Neural crest cell (in vitro differentiated cells): ENCODE measurements around the gene CTNNB1. TPM values are rescaled to one million over a fixed set of nuclear protein-coding genes. Genes with fewer than 3 reads are reported as not detected.

ENCODE experiments used
- DNase-seq: peaks from one replicate; pipeline ENCODE4 v3.0.0; 2021; ENCODE audit warnings: low read depth, mixed read lengths, low spot score
- H3K27ac Mint-ChIP-seq: one replicate; pipeline ENCODE4 v1.8.0; 2021; ENCODE audit warnings: mild to moderate bottlenecking, mixed read lengths; ENCODE audit not compliant: unreplicated experiment
- H3K27me3 Mint-ChIP-seq: 2 replicates; pipeline ENCODE4 v1.8.0; 2021; ENCODE audit warnings: low read depth, mild to moderate bottlenecking, mixed read lengths
- H3K36me3 Mint-ChIP-seq: 2 replicates; pipeline ENCODE4 v1.8.0; 2021; ENCODE audit warnings: low read depth, mild to moderate bottlenecking, mixed read lengths
- H3K4me1 Mint-ChIP-seq: 2 replicates; pipeline ENCODE4 v1.8.0; 2021; ENCODE audit warnings: mixed read lengths
- H3K4me3 Mint-ChIP-seq: one replicate; pipeline ENCODE4 v1.8.0; 2021; ENCODE audit warnings: mild to moderate bottlenecking, mixed read lengths
- H3K9me3 Mint-ChIP-seq: 2 replicates; pipeline ENCODE4 v1.8.0; 2021; ENCODE audit warnings: mixed read lengths
- CTCF ChIP-seq: fragments of 200-600 bp; sonication (generic); conservative IDR thresholded peaks from 2 replicates; pipeline ENCODE4 v1.5.0; 2021; ENCODE audit warnings: antibody characterized with exemption, mild to moderate bottlenecking
- total RNA-seq: library from RNA; stranded (reverse); gene quantifications from 2 replicates; pipeline ENCODE4 v1.2.1, GENCODE V29; 2021

CTNNB1 gene
- total RNA-seq, 1 donor from 2014 or later: 550 TPM

GRCh38 chr3:41169023-41169422, 30.3 kb upstream of the CTNNB1 start:
- H3K27ac Mint-ChIP-seq: no peak overlapping the region
- H3K27me3 Mint-ChIP-seq: no peaks in the 10 kb centered on the region
- H3K4me1 Mint-ChIP-seq: peaks cover 5% of the 10 kb centered on the region
- no peaks in the 10 kb centered on the region for H3K36me3 Mint-ChIP-seq
- DNase-seq: no peak
- H3K9me3 Mint-ChIP-seq: peaks cover 2% of the 10 kb centered on the region
- H3K4me3 Mint-ChIP-seq: no peak overlapping the region
- no peak for TF ChIP-seq CTCF

DNA sequence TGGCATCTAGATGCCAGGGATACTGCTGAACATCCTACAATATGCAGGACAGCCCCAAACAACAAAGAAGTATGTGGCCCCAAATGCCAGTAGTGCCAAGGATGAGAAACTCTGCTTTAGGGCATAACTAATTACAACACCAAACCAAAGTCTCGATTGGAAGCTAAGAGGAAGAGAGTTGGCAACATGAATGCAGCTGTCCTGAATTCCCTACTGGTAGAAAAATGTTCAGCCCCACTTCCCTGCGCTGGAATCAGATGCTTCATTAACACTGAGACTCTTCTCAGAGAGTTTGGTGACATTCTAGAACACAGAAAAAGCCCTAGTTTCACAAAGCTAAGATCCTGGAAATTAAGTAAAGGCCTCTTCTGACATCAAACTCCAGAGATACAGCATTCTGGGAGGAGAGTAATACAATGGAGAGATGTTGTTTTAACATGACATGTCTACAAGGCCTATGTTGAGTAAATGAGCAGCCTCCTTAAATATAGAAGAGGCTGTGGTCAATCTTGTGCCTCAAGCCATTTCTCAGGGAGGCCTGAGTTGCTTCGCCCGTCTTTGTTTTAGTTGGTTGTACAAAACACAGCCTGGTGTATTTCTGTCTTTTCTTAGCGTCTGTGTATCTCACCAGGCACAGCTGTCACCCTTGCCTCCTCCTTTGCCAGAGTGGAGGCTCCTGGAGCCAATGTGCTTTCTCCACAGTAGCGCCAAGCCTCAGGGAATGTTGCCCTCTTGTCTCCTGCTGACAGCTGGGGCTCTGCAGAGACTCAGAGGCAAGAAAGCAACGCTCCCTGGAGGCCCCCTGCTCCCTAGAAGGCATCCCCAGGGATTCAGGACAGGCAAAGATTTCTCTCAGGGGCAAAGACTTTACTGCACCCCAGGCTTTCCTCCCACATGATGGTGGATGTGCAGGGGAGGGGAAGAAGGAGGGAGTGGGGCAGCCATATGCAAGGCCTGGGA, 25.1 kb upstream of the CTNNB1 start:
- Mint-ChIP-seq H3K9me3 (no peaks in the 10 kb centered on the region), H3K27me3 (no peaks in the 10 kb centered on the region), H3K27ac (no peak overlapping the region), H3K4me1 (peaks cover 25% of the 10 kb centered on the region), H3K4me3 (no peak overlapping the region), H3K36me3 (no peaks in the 10 kb centered on the region)
- TF ChIP-seq CTCF: no peak
- no peak for DNase-seq

DNA sequence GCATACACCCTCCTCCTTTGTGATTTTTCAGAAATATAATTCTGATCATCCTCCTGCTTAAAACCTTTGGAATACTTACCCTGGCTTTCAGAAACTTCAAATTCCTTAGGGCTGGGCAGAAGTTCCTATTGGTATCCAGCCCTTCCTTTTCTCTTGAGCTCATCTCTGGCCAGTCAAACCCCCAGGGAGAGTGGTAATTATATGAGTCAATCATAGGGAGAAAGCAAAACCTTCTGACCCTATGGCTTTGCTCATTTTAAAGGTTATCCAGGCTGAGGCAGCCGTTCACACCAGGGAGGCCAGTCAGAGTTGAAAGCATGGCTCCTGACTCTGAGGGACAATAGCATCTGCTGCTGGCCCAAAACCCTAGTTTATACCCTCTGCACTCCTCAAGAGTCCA, 23.9 kb upstream of the CTNNB1 start:
- no peaks in the 10 kb centered on the region for H3K27me3 Mint-ChIP-seq
- TF ChIP-seq CTCF: no peak
- H3K4me1 Mint-ChIP-seq: peaks cover 25% of the 10 kb centered on the region
- no peaks in the 10 kb centered on the region for H3K36me3 Mint-ChIP-seq
- no peak overlapping the region for H3K4me3 Mint-ChIP-seq
- DNase-seq: no peak
- H3K27ac Mint-ChIP-seq: no peak overlapping the region
- no peaks in the 10 kb centered on the region for H3K9me3 Mint-ChIP-seq

GRCh38 chr3:41176596-41176995, 22.7 kb upstream of the CTNNB1 start:
- Mint-ChIP-seq H3K9me3 (no peaks in the 10 kb centered on the region), H3K27ac (no peak overlapping the region)
- TF ChIP-seq CTCF: no peak

DNA sequence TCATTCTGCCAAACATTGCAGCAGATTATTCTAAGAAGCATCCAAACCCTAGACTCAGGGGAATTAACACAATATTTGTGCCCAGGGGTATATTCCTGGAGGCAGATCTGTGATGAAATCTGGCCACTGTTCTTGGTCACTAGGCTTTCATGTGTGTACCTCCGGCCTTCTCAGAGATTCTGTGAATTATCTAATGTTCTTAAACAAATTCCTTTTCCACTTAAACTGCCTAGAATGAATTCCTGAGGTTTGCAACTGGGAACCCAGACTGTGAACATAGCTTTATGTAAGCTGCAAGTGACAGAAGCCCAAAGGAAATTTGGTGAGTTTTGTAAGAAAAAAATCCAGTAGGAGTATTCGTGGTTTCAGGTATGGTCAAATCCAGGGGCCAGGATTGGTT, 20.7 kb upstream of the CTNNB1 start:
- no peaks in the 10 kb centered on the region for H3K27me3 Mint-ChIP-seq
- no peaks in the 10 kb centered on the region for H3K9me3 Mint-ChIP-seq
- H3K4me3 Mint-ChIP-seq: no peak overlapping the region
- DNase-seq: no peak
- H3K4me1 Mint-ChIP-seq: peaks cover 20% of the 10 kb centered on the region
- no peaks in the 10 kb centered on the region for H3K36me3 Mint-ChIP-seq
- TF ChIP-seq CTCF: no peak
- H3K27ac Mint-ChIP-seq: no peak overlapping the region

More at GRCh38 chr3:41176596-41176995, 22.7 kb upstream of the CTNNB1 start:
- H3K4me1 Mint-ChIP-seq: peaks cover 25% of the 10 kb centered on the region
- H3K4me3 Mint-ChIP-seq: no peak overlapping the region
- DNase-seq: no peak
- no peaks in the 10 kb centered on the region for H3K27me3 Mint-ChIP-seq
- no peaks in the 10 kb centered on the region for H3K36me3 Mint-ChIP-seq
